Type B pancreatic cell (in vitro differentiated cells): ENCODE measurements around the gene PARD6G. TPM values are rescaled to one million over a fixed set of nuclear protein-coding genes. Genes with fewer than 3 reads are reported as not detected.

ENCODE experiments used
- DNase-seq: peaks from one replicate; pipeline ENCODE4 v3.0.0; 2021; ENCODE audit warnings: mixed read lengths; ENCODE audit not compliant: unreplicated experiment; ENCODE audit errors: extremely low spot score
- H3K27ac Mint-ChIP-seq: 2 replicates; pipeline ENCODE4 v1.8.0; 2021; ENCODE audit warnings: mild to moderate bottlenecking, mixed read lengths
- H3K27me3 Mint-ChIP-seq: 2 replicates; pipeline ENCODE4 v1.8.0; 2021; ENCODE audit warnings: mixed read lengths
- H3K36me3 Mint-ChIP-seq: 2 replicates; pipeline ENCODE4 v1.8.0; 2021; ENCODE audit warnings: mixed read lengths
- H3K4me1 Mint-ChIP-seq: one replicate; pipeline ENCODE4 v1.8.0; 2021; ENCODE audit warnings: mixed read lengths; ENCODE audit not compliant: unreplicated experiment
- H3K4me3 Mint-ChIP-seq: 2 replicates; pipeline ENCODE4 v1.8.0; 2021; ENCODE audit warnings: mild to moderate bottlenecking, mixed read lengths
- H3K9me3 Mint-ChIP-seq: 2 replicates; pipeline ENCODE4 v1.8.0; 2021; ENCODE audit warnings: mixed read lengths
- CTCF ChIP-seq: fragments of 200-600 bp; sonication (generic); conservative IDR thresholded peaks from 2 replicates; pipeline ENCODE4 v1.5.0; 2021; ENCODE audit warnings: antibody characterized with exemption, mild to moderate bottlenecking
- total RNA-seq: library from RNA; stranded (reverse); gene quantifications from 2 replicates; pipeline ENCODE4 v1.2.1, GENCODE V29; 2021; ENCODE audit warnings: low replicate concordance

PARD6G gene
- total RNA-seq, 1 donor from 2014 or later = 21.8 TPM

- no peaks in the 10 kb centered on the region for H3K27me3 Mint-ChIP-seq
- H3K9me3 Mint-ChIP-seq = no peaks in the 10 kb centered on the region
- no peak for DNase-seq
- no peaks in the 10 kb centered on the region for H3K36me3 Mint-ChIP-seq
- TF ChIP-seq CTCF = no peak
- no peak overlapping the region for H3K4me3 Mint-ChIP-seq
- H3K27ac Mint-ChIP-seq = no peak overlapping the region
- H3K4me1 Mint-ChIP-seq = peaks cover 54% of the 10 kb centered on the region
Observed at GRCh38 chr18:80179857-80180558, 67.3 kb downstream of the PARD6G start.

- no peaks in the 10 kb centered on the region for H3K36me3 Mint-ChIP-seq
- no peak for DNase-seq
- H3K4me3 Mint-ChIP-seq = no peak overlapping the region
- H3K4me1 Mint-ChIP-seq = peaks cover 52% of the 10 kb centered on the region
- no peaks in the 10 kb centered on the region for H3K9me3 Mint-ChIP-seq
- no peak for TF ChIP-seq CTCF
- H3K27me3 Mint-ChIP-seq = no peaks in the 10 kb centered on the region
- H3K27ac Mint-ChIP-seq = no peak overlapping the region
Observed at GRCh38 chr18:80178935-80179818, 68.1 kb downstream of the PARD6G start.

- Mint-ChIP-seq H3K4me1 (peaks cover 33% of the 10 kb centered on the region), H3K36me3 (no peaks in the 10 kb centered on the region), H3K27me3 (no peaks in the 10 kb centered on the region), H3K9me3 (no peaks in the 10 kb centered on the region), H3K4me3 (no peak overlapping the region), H3K27ac (no peak overlapping the region)
- no peak for DNase-seq
- TF ChIP-seq CTCF = no peak
Observed at GRCh38 chr18:80177128-80177527, 70.2 kb downstream of the PARD6G start.

GRCh38 chr18:80176334-80177073, 70.8 kb downstream of the PARD6G start:
- H3K4me1 Mint-ChIP-seq = peaks cover 31% of the 10 kb centered on the region
- no peak for DNase-seq
- peak overlapping the region; percentile 1 for H3K4me3 Mint-ChIP-seq
- TF ChIP-seq CTCF = no peak
- no peaks in the 10 kb centered on the region for H3K9me3 Mint-ChIP-seq
- no peaks in the 10 kb centered on the region for H3K36me3 Mint-ChIP-seq
- no peak overlapping the region for H3K27ac Mint-ChIP-seq
- H3K27me3 Mint-ChIP-seq = no peaks in the 10 kb centered on the region

- Mint-ChIP-seq H3K27ac (no peak overlapping the region), H3K36me3 (no peaks in the 10 kb centered on the region), H3K27me3 (no peaks in the 10 kb centered on the region), H3K4me1 (peaks cover 31% of the 10 kb centered on the region), H3K4me3 (peak overlapping the region; percentile 35), H3K9me3 (no peaks in the 10 kb centered on the region)
- no peak for TF ChIP-seq CTCF
- no peak for DNase-seq
Observed at GRCh38 chr18:80175451-80176204, 71.7 kb downstream of the PARD6G start.
